Measurements from ENCODE around the gene CYB5B.

DNA sequence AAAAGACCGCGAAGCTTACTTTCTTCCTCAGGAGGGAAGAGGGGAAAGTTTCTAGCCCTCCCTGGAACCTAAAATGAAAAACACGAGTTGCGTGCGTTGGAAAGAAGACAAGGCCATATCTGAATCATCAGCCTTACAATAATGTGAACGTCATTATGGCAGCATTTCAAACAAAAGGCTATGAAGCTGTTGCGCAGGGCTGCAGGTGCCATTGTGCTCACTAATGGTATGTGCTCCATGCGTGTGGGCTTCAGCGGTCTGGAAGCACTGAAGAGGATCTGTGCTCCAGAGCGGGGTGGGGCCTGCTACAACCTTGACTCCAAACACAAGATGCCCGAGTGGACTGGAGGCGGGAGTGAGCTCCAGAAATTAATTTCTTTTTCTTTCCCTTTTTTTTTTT lies 12.1 kb upstream of the CYB5B start:
- no peak for TF ChIP-seq POLR2AphosphoS5 (IDR thresholded peaks at IDR 0.05; ENCODE audit: low read depth, low read length)
- no peak for TF ChIP-seq POLR2A (IDR thresholded peaks at IDR 0.05; ENCODE audit: low read depth, low read length)
- TF ChIP-seq TAF1 (IDR thresholded peaks at IDR 0.05; ENCODE audit: low read depth, low read length): no peak
- TF ChIP-seq PAX5 (IDR thresholded peaks at IDR 0.05; ENCODE audit: insufficient read depth, low read length, severe bottlenecking): no peak
